Epithelial cell of proximal tubule (primary cell): ENCODE measurements around the gene MME. TPM values are rescaled to one million over a fixed set of nuclear protein-coding genes. Genes with fewer than 3 reads are reported as not detected.
"Not testable (repeated sequence)": the region's sequence is repeated elsewhere in the genome, so short reads cannot be mapped to it uniquely, and the experiment has no call there.

Experiments
- DNase-seq: peaks from one replicate; pipeline ENCODE4 v3.0.0-alpha.2; 2011; ENCODE audit warnings: low read depth
- H3K4me3 ChIP-seq: 2 replicates; pipeline ENCODE4 v1.5.1; 2011; ENCODE audit warnings: low read depth, mild to moderate bottlenecking, low read length
- CTCF ChIP-seq: conservative IDR thresholded peaks from 2 replicates; pipeline ENCODE4 v1.5.1; 2012; ENCODE audit warnings: low read depth, mild to moderate bottlenecking, low read length
- total RNA-seq: library from RNA; depleted of rRNA; stranded (reverse); fragments of >200 nt; gene quantifications from 2 replicates; pipeline ENCODE4 v1.2.3, GENCODE V29; 2015

Gene MME
- total RNA-seq, 1 donor from 2014 or later: 61.6 TPM

GRCh38 chr3:155110022-155110421 lies 29.9 kb downstream of the MME start:
- no peak overlapping the region for H3K4me3 ChIP-seq
- DNase-seq: no peak
- no peak for TF ChIP-seq CTCF

- DNase-seq: no peak
- no peak overlapping the region for H3K4me3 ChIP-seq
- TF ChIP-seq CTCF: no peak
Observed at GRCh38 chr3:155110996-155111901, 31.1 kb downstream of the MME start.

GRCh38 chr3:155111971-155112370 lies 31.9 kb downstream of the MME start:
- DNase-seq: no peak
- H3K4me3 ChIP-seq: no peak overlapping the region
- no peak for TF ChIP-seq CTCF

- DNase-seq: no peak
- TF ChIP-seq CTCF: no peak
- no peak overlapping the region for H3K4me3 ChIP-seq
Observed at GRCh38 chr3:155112661-155113389, 32.7 kb downstream of the MME start.

- H3K4me3 ChIP-seq, DNase-seq: not testable (repeated sequence)
Observed at GRCh38 chr3:155124745-155125144, 44.6 kb downstream of the MME start.

- no peak for TF ChIP-seq CTCF
- H3K4me3 ChIP-seq: no peak overlapping the region
- no peak for DNase-seq
Observed at GRCh38 chr3:155129396-155129795, 49.3 kb downstream of the MME start.

GRCh38 chr3:155130001-155130400 lies 49.9 kb downstream of the MME start:
- no peak for DNase-seq
- TF ChIP-seq CTCF: no peak
- no peak overlapping the region for H3K4me3 ChIP-seq
